H7 (cell line): Measurements from ENCODE around the gene GPS1. TPM values are rescaled to one million over a fixed set of nuclear protein-coding genes. Genes with fewer than 3 reads are reported as not detected.

Experiments used
- DNase-seq: peaks from one replicate; pipeline ENCODE4 v3.0.0; 2012
- H3K27me3 ChIP-seq: 2 replicates; pipeline ENCODE4 v1.6.0; 2011; ENCODE audit warnings: mild to moderate bottlenecking, low read length; ENCODE audit not compliant: control insufficient read depth, insufficient read depth
- H3K36me3 ChIP-seq: replicated peaks from 2 replicates; pipeline ENCODE4 v1.5.1; 2011; ENCODE audit warnings: low read length; ENCODE audit not compliant: control insufficient read depth, insufficient read depth
- H3K4me3 ChIP-seq: 2 replicates; pipeline ENCODE4 v1.5.1; 2011; ENCODE audit warnings: low read depth, mild to moderate bottlenecking, control low read depth, low read length, moderate library complexity; ENCODE audit not compliant: insufficient read depth
- total RNA-seq: library from RNA; depleted of rRNA; stranded (reverse); fragments of >200 nt; shearing (Covaris generic); gene quantifications from 2 replicates; pipeline ENCODE4 v1.2.3, GENCODE V29; 2014

GPS1 gene
- total RNA-seq, 1 experiment from 2014 or later, result 248 TPM

DNA sequence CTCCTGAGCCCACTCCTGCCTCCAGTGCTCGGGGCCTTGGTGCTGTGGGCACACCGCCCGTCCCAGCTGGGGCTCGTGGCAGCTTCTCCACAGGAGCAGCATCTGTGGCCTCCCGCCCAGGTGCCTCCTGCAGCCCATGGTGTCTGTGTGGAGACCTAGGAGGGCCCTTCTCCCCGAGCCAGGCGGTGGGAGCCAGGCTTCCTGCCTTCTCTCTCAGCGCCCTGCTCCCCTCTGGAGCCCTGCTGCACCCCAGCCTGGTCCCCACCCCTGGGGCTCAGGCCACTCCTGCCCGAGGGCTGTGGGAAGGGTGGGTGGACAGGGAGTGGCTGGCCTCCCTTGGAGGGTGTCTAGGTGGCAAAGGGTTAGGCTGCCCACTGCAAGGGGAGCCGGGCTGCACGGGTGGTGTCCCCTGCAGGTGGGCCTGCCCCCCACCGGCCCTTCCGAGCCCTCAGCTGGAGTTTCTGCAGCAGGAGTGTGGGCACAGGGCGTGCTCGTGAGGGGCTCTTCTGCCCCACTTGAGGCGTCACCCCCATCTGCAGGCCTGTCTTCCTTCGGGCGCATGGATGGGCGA lies 40.0 kb upstream of the GPS1 start:
- Histone ChIP-seq H3K36me3 (no peaks in the 10 kb centered on the region), H3K27me3 (no peaks in the 10 kb centered on the region), H3K4me3 (no peak overlapping the region)
- no peak for DNase-seq

DNA sequence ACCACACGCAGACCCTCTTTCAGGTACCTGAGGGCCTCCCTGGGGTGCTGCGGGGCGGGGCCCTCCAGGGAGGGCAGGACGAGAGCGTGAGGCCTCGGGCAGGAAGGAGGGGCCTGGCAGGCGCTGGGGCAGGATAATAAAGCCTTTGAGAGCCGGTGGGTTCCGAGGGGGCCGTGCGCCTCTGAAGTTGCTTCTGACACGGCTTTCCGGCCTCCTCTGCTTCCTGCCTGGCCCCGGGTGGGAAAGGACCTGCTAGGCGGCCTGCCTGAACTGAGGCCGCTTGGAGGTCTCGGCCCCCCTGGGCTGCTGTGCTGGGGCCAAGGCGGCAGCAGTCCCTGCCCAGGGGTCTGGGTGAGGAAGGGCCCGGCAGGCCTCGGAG lies 39.4 kb upstream of the GPS1 start:
- Histone ChIP-seq H3K4me3 (no peak overlapping the region), H3K36me3 (no peaks in the 10 kb centered on the region), H3K27me3 (no peaks in the 10 kb centered on the region)
- no peak for DNase-seq

DNA sequence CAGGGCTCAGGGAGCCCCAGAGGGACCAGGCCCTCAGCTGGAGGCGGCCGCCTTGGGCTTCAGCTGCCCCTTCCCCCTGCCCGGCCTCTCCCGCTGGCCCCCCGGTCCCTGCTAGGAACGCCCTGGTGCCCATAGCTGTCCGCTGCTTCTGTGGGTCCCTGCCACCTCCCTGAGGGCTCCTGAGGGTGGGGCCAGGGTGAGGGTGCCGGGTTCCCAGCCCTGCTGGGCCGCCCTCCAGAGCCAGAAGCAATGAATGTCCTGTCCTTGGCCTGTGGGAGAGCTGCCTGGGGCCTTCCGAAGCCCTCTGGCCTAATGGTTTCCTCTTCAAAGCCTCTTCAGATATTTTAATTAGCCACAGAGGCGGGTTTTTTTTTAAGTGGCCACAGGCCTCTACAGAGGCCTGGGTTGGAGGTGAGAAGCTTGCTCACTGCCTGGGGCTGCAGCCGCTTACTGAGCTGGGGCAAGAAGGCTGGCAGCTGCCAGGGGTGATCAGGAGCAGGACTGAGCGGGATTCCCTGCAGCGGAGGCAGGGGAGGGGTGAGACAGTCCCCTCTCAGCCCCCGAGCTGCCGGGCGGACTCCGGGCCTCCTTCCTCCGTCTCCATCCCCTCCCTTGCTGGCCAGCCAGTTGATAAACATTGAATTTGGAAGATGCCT lies 38.9 kb upstream of the GPS1 start:
- peak; percentile 74 for DNase-seq
- Histone ChIP-seq H3K4me3 (no peak overlapping the region), H3K27me3 (no peaks in the 10 kb centered on the region), H3K36me3 (no peaks in the 10 kb centered on the region)

DNA sequence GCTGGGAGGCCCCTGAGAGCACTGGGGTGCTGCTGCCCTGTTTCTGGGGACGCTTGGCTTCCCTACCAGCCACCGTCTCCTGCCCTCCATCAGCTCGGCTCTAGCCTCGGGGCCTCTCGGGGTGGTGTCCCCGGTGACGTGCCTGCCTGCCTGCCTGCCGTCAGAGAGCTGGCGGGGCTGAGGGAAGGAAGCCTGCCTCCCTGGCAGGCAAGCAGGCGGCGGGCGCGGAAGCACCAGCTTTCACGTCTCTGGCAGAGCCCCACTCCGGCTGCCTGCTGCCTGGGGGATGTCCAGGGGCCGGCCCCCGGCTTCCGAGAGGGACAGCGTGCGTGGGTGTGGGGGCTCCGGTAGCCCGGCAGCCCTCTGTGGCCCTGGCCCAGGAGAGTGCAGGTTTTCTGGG lies 38.4 kb upstream of the GPS1 start:
- H3K27me3 ChIP-seq, result no peaks in the 10 kb centered on the region
- DNase-seq, result peak; percentile 73
- no peak overlapping the region for H3K4me3 ChIP-seq
- no peaks in the 10 kb centered on the region for H3K36me3 ChIP-seq

DNA sequence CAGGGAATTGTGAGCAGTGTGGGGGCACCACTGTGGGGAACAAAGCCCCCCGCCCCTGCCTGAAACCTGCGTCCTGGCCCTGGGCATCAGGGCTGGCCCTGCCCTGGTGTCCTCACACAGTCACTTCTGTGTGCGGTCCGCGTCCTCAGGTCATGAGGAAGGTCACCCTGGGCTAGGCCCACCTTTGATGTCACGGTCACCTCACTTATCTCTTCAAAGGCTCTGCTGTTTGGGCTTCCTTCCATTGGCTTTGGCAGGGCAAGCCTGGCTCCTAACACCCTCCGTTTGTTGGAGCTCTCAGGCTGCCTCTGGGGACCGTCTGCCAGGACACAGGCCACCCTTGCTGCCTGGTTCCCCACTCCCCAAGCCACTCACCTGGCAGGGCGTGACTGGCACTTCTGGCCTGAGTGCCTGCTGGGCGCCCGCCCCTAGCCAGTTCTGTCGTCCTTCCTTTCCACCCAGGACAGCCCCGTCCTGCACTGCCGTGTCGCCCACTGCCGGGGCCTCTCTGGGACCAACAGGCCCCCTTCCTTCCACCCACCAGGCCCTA lies 37.9 kb upstream of the GPS1 start:
- Histone ChIP-seq H3K4me3 (no peak overlapping the region), H3K27me3 (no peaks in the 10 kb centered on the region), H3K36me3 (no peaks in the 10 kb centered on the region; the same call in 1 of the 2 replicates)
- DNase-seq, result no peak

DNA sequence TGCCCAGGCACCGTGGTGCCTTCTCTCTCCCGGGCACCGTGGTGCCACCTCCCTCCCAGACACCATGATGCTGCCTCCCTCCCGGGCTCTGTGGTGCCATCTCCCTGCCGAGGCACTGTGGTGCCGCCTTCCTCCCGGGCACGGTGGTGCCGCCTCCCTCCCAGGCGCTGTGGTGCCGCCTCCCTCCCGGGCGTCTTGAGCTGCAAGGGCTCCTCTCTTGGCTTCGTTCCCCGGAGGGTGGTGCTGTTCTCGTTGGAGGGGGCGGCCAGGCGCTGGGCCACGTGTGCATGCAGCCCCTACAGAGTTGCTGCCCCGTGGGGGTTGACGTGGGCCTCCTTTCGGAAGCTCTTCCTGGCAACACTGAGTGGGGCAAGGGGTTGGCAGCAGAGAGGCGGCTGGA lies 37.3 kb upstream of the GPS1 start:
- Histone ChIP-seq H3K4me3 (no peak overlapping the region), H3K27me3 (no peaks in the 10 kb centered on the region), H3K36me3 (no peaks in the 10 kb centered on the region; the same call in 1 of the 2 replicates)
- DNase-seq, result no peak

DNA sequence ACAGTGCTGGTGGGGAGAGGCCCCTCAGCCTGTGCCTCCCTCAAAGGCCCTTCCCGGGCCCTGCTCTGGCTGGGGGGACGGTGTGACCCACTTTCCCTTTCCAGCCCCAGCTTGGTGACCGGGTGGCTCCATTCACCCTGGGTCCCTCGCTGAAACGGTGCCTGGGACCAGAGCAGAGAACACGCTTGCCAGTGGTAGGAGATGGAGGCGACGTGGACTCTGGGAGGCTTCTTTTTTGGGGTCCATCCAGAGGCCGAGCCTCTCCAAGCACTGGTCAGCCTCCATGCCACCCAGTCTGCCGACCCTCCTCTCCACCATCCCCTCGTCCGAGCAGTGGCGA lies 36.8 kb upstream of the GPS1 start:
- DNase-seq, result no peak
- Histone ChIP-seq H3K36me3 (no peaks in the 10 kb centered on the region; the same call in 1 of the 2 replicates), H3K4me3 (no peak overlapping the region), H3K27me3 (no peaks in the 10 kb centered on the region)

DNA sequence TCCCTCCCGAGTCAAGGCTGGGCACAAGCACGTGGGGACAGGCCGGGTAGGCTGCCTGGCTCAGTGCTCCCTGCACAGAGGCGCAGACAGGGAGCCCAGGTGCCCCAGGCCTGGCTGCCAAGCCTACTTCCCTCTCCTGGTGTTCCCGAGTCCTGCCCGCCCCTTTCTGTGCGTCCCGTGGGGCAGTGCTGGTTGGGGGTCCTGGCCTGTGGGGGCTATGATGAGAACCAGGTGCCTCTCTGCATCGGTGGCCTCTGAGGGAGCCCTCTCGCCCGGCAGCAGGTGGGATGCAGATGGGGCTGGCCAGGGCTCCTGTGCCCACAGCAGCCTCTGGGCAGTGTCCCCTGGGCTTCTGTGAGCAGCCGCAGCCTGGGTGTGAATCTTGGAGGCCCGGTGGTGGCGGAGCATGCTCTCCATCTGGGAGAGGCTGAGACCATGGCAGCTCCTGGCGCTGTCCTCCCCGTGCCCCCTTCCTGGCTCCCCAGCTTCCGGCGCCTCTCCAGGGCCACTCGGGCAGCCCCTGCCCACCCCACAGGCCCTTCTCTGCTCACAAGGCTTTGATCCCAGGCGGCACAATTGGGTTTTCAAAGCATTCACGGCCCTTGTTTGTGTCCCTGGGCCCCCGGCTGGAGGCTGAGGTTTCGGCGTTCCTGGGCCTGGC lies 36.3 kb upstream of the GPS1 start:
- no peak overlapping the region for H3K4me3 ChIP-seq
- no peaks in the 10 kb centered on the region for H3K27me3 ChIP-seq
- no peaks in the 10 kb centered on the region; the same call in 1 of the 2 replicates for H3K36me3 ChIP-seq
- no peak for DNase-seq

DNA sequence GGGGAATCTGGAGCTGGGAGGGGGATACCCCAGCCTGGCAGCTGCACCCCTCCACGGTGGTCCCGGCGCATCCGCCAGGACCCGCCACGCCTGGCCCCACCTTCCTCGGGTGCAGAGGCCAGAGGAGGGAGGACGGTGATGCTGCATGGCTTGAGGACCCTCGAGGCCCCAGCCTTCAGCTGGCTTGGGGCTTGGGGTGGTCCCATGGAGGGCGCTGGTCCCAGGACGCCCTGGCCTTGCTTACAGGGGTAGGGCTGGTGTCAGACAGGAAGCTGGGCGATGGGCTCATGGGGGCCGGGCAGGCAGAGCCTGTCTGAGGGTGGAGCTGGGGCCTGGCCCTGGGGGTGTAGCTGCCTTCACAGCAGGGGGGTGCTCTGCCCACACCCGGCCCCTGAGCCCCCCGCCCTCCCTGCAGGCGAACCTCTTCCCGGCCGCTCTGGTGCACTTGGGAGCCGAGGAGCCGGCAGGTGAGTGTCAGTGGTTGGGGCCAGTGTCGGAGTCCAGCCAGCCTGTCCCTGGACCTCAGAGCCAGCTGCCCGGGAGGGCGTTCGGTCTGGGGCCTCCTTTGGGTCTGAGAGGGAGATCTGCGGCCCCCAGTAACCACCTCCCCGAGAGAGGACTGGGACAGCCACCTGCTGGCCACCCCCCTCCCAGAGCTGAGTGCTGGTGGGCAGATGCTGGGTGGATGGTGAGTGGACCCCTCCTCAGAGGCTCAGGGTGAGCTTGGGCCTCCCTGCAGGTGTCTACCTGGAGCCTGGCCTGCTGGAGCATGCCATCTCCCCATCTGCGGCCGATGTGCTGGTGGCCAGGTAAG lies 35.4 kb upstream of the GPS1 start:
- Histone ChIP-seq H3K27me3 (no peaks in the 10 kb centered on the region), H3K4me3 (no peak overlapping the region), H3K36me3 (no peaks in the 10 kb centered on the region; the same call in 1 of the 2 replicates)
- peak; percentile 71 for DNase-seq

DNA sequence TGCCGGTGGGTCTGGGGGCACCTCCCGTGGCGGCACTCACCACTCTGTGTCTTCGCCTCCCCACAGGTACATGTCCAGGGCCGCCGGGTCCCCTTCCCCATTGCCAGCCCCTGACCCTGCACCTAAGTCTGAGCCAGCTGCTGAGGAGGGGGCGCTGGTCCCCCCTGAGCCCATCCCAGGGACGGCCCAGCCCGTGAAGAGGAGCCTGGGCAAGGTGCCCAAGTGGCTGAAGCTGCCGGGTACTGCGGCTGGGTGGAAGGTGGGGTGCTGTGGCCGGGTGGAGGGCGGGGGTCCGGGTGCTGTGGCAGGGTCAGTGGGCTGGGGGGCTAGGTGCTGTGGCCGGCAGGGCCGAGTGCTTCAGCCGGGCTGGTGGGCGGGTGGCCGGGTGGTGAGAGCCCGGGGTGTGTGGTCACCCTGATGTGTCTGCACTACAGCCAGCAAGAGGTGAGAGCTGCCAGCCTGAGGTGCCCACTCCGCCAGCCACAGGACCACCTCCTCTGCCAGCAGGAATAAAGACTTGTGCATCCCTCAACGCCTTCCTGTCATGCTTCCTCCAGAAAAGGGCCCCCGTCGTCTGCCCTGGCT lies 34.7 kb upstream of the GPS1 start:
- H3K4me3 ChIP-seq, result no peak overlapping the region
- peak; percentile 69 for DNase-seq
- no peaks in the 10 kb centered on the region for H3K27me3 ChIP-seq
- H3K36me3 ChIP-seq, result no peaks in the 10 kb centered on the region; the same call in 1 of the 2 replicates

DNA sequence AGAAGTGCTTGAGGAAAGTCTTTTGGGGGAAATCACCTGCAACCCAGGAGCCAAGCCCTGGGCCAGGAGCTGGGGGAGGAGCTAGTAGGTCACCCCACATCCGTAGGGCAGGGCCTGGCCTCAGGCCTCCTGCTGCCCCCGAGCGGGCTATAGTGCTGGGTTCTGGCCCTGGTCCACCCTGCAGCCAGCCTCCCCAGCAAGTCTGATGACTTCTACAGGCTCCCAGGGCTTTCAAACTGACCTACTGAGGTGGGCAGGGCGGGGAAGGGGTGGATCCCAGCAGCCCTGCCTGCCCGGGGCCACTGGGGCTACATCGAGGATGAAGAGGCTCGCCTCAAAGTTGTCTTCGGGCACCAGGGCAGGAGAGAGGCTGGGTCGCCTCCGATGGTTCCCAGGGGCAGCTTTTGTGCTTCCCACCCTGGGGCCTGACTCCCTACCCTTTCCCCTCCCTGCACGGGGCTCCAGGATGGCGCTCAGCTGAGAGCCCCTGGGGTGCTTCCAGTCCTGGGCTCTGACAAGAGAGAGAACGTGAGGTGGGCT lies 34.0 kb upstream of the GPS1 start:
- DNase-seq, result no peak
- no peaks in the 10 kb centered on the region for H3K27me3 ChIP-seq
- H3K4me3 ChIP-seq, result no peak overlapping the region
- H3K36me3 ChIP-seq, result no peaks in the 10 kb centered on the region; the same call in 1 of the 2 replicates

DNA sequence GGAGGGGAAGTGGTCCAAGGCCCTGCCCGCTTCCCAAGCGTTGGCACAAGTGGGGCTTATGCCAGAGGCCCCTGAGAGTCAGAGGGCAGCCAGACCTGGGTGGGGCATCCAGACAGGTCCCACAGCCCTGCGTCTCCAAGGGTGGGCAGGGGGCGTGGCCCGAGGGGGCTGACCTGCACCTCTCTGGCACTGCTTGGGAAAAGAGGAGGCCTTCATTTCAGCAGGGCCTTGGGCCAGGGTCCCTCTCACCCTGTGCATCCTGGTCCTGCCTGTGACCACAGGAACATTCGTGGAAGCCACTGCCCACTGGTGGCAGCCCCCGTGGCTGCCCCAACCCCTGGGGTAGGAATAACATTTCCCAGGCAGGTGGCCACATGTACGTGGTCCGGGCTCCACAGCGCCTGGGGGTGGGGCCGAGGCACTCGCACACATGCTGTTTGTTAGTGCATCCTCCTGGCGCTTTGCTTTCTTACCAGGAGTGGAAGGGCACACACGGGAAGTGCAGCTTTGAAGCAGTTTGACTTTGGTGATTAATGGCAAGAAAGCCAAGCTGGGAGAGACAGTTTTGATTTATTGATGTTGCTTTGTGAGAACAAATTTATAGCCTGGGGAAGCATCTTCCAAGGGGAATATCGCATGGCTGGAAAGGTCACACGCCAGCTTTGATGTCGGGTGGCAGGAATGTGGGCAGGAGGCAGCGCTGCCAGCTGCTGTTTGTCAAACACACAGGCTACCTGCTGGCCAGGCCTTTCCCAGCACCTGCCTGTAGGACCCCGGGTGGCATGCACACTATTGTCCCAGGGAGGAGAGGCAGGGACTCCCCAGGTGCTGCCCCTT lies 33.3 kb upstream of the GPS1 start:
- Histone ChIP-seq H3K36me3 (no peaks in the 10 kb centered on the region; the same call in 1 of the 2 replicates), H3K27me3 (no peaks in the 10 kb centered on the region), H3K4me3 (no peak overlapping the region)
- no peak for DNase-seq

DNA sequence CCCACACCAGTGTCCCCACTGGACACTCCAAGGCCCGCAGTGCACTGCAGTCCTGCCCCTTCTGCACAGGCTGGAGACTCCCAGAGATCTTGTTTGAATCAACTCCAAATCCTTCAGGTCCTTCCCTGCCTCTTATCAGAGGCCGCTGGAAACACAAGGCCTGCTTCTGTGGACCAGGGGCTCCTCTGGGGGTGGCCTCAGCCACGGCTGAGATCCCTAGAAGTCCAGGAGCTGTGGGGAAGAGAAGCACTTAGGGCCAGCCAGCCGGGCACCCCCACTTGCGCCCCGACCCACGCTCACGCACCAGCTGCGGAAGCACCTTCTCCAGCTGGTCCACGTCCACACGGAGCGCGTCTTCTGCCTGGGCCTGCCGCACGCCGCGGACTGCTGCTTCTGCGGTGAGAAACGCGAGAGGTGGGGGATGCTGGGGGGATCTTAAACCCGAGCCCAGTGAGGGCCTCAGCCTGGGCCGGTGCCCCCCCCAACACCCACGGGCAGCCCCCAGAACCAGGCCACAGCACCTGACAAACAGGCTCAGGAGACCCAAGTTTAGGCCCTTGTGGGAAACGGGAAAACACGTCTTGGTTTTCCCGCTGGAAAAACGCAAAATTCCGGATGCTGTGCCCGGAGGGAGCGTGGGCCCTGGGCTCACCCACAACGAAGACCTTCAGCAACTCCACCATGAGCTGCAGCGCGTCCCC lies 32.6 kb upstream of the GPS1 start:
- Histone ChIP-seq H3K27me3 (no peaks in the 10 kb centered on the region; the same call in 1 of the 2 replicates), H3K4me3 (no peak overlapping the region), H3K36me3 (no peaks in the 10 kb centered on the region; the same call in 1 of the 2 replicates)
- no peak for DNase-seq
